Neural crest cell (in vitro differentiated cells): Measurements from ENCODE around the gene PSMG2. TPM values are rescaled to one million over a fixed set of nuclear protein-coding genes. Genes with fewer than 3 reads are reported as not detected.

Experiments used
- DNase-seq: peaks from one replicate; pipeline ENCODE4 v3.0.0; 2021; ENCODE audit warnings: low read depth, mixed read lengths, low spot score
- H3K27ac Mint-ChIP-seq: one replicate; pipeline ENCODE4 v1.8.0; 2021; ENCODE audit warnings: mild to moderate bottlenecking, mixed read lengths; ENCODE audit not compliant: unreplicated experiment
- H3K27me3 Mint-ChIP-seq: 2 replicates; pipeline ENCODE4 v1.8.0; 2021; ENCODE audit warnings: low read depth, mild to moderate bottlenecking, mixed read lengths
- H3K36me3 Mint-ChIP-seq: 2 replicates; pipeline ENCODE4 v1.8.0; 2021; ENCODE audit warnings: low read depth, mild to moderate bottlenecking, mixed read lengths
- H3K4me1 Mint-ChIP-seq: 2 replicates; pipeline ENCODE4 v1.8.0; 2021; ENCODE audit warnings: mixed read lengths
- H3K4me3 Mint-ChIP-seq: one replicate; pipeline ENCODE4 v1.8.0; 2021; ENCODE audit warnings: mild to moderate bottlenecking, mixed read lengths
- H3K9me3 Mint-ChIP-seq: 2 replicates; pipeline ENCODE4 v1.8.0; 2021; ENCODE audit warnings: mixed read lengths
- CTCF ChIP-seq: fragments of 200-600 bp; sonication (generic); conservative IDR thresholded peaks from 2 replicates; pipeline ENCODE4 v1.5.0; 2021; ENCODE audit warnings: antibody characterized with exemption, mild to moderate bottlenecking
- total RNA-seq: library from RNA; stranded (reverse); gene quantifications from 2 replicates; pipeline ENCODE4 v1.2.1, GENCODE V29; 2021

The PSMG2 gene
- total RNA-seq, 1 donor from 2014 or later, result 61.4 TPM

DNA sequence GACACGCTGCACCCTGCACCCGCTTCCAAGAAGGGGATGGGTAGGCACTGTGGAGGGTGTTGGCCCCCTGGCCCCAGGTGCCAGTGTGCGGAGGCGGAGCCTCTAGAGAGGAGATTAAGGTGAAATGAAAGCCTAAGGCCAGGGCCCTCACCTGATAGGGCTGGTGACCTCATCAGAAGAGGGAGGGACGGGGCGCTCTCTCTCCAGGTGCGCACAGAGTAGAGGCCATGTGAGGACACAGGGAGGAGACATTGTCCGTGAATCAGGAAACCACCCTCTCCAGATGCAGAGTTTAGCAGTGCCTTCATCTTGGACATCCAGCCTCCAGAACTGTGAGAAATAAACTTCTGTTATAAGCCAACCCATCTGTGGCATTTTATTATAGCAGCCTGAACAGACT lies 62.3 kb downstream of the PSMG2 start:
- H3K9me3 Mint-ChIP-seq, result no peaks in the 10 kb centered on the region
- no peak for DNase-seq
- no peaks in the 10 kb centered on the region for H3K27me3 Mint-ChIP-seq
- no peak for TF ChIP-seq CTCF
- no peak overlapping the region for H3K4me3 Mint-ChIP-seq
- H3K27ac Mint-ChIP-seq, result no peak overlapping the region
- peaks cover 16% of the 10 kb centered on the region for H3K4me1 Mint-ChIP-seq
- no peaks in the 10 kb centered on the region for H3K36me3 Mint-ChIP-seq

- peaks cover 16% of the 10 kb centered on the region for H3K4me1 Mint-ChIP-seq
- no peaks in the 10 kb centered on the region for H3K36me3 Mint-ChIP-seq
- no peak for DNase-seq
- H3K27ac Mint-ChIP-seq, result no peak overlapping the region
- no peak overlapping the region for H3K4me3 Mint-ChIP-seq
- no peaks in the 10 kb centered on the region for H3K27me3 Mint-ChIP-seq
- no peaks in the 10 kb centered on the region for H3K9me3 Mint-ChIP-seq
- TF ChIP-seq CTCF, result no peak
Measured at GRCh38 chr18:12765586-12765985, 62.7 kb downstream of the PSMG2 start.

- H3K27ac Mint-ChIP-seq, result peak overlapping the region; percentile 73
- H3K4me1 Mint-ChIP-seq, result peaks cover 11% of the 10 kb centered on the region
- H3K36me3 Mint-ChIP-seq, result no peaks in the 10 kb centered on the region
- no peaks in the 10 kb centered on the region for H3K27me3 Mint-ChIP-seq
- no peaks in the 10 kb centered on the region for H3K9me3 Mint-ChIP-seq
- TF ChIP-seq CTCF, result peak; percentile 43
- DNase-seq, result peak; percentile 6
- H3K4me3 Mint-ChIP-seq, result no peak overlapping the region
Measured at GRCh38 chr18:12766986-12767433, 64.2 kb downstream of the PSMG2 start.

DNA sequence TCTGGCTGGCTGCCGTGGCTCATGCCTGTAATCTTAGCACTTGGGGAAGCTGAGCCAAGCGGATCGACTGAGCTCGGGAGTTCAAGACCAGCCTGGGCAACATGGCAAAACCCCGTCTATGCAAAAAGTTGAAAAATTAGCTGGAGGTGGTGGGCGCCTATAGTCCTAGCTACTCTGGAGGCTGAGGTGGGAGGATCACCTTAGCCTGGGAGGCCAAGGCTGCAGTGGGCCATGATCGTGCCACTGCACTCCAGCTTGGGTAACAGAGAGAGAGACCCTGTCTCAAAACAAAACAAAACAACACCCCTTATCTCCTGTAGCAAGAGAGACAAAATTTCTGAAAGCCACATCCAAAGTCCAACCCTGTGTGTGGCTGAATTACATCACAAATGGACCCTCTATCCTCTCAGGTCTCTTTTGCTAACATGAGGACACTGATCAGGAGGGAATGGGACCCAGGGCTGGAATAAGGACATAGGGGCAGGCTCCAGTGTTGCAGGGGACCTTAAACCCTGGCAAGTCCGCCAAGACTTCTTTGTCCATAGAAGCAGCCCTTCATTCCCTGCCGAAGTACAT lies 64.8 kb downstream of the PSMG2 start:
- DNase-seq, result no peak
- no peaks in the 10 kb centered on the region for H3K36me3 Mint-ChIP-seq
- TF ChIP-seq CTCF, result no peak
- H3K4me3 Mint-ChIP-seq, result no peak overlapping the region
- no peak overlapping the region for H3K27ac Mint-ChIP-seq
- H3K27me3 Mint-ChIP-seq, result no peaks in the 10 kb centered on the region
- H3K9me3 Mint-ChIP-seq, result no peaks in the 10 kb centered on the region
- peaks cover 6% of the 10 kb centered on the region for H3K4me1 Mint-ChIP-seq

DNA sequence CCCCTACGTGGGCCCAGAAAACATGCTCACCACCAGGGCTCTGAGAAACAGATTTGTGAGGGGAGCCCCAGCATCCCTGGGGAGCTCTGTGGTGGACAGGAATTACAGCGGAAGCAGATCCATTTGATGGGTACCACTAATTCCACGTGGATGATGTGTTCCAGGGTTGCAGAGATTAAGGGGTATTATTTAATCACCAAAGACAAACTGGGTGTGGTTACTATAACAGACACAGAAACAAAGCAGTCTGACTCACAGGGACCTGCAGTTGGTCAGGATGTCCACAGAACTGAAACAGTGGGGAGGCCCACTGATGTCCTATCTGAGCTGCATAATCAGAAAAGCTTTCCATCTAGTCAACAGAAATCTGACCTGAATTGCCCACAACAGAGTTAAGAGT lies 65.8 kb downstream of the PSMG2 start:
- peaks cover 5% of the 10 kb centered on the region for H3K4me1 Mint-ChIP-seq
- no peak for DNase-seq
- no peaks in the 10 kb centered on the region for H3K9me3 Mint-ChIP-seq
- H3K36me3 Mint-ChIP-seq, result no peaks in the 10 kb centered on the region
- H3K4me3 Mint-ChIP-seq, result no peak overlapping the region
- no peak for TF ChIP-seq CTCF
- H3K27ac Mint-ChIP-seq, result no peak overlapping the region
- H3K27me3 Mint-ChIP-seq, result no peaks in the 10 kb centered on the region
